H1 (cell line): ENCODE data around the gene ARID4B. TPM values are rescaled to one million over a fixed set of nuclear protein-coding genes. Genes with fewer than 3 reads are reported as not detected.

ENCODE experiments used
- CTCF ChIA-PET: fragments of 300-600 bp; sonication (Branson Sonifier 250); formaldehyde crosslinking; loops from one replicate; lab custom pipeline; 2021; ENCODE audit not compliant: partially characterized antibody; lab: Charles Lee
- POLR2A ChIA-PET: fragments of 300-600 bp; sonication (Branson Sonifier 250); formaldehyde crosslinking; loops from one replicate; lab custom pipeline; 2021; ENCODE audit warnings: inconsistent platforms; ENCODE audit not compliant: partially characterized antibody; lab: Charles Lee
- DNase-seq, 2 experiments: peaks; one replicate each; pipeline versions ENCODE4 v3.0.0 to v3.0.0-alpha.2; 2010 to 2022; ENCODE audit warnings: low spot score in 2 of 2, low read depth in 1 of 2, mixed read lengths in 1 of 2
- FAIRE-seq: peaks from 2 replicates; lab custom pipeline; 2011; peaks lifted over from hg19 to GRCh38; lab: Jason Lieb, UNC
- H2AFZ ChIP-seq: 2 replicates; pipeline ENCODE4 v1.8.1; 2012; ENCODE audit warnings: low read length, inconsistent platforms
- H2AK5ac ChIP-seq: 2 replicates; pipeline ENCODE4 v1.6.1; 2013; ENCODE audit warnings: low read depth, low read length
- H2BK120ac ChIP-seq: replicated peaks from 2 replicates; pipeline ENCODE3; 2013; ENCODE audit warnings: low read depth, low read length, inconsistent platforms
- H2BK12ac ChIP-seq: 2 replicates; pipeline ENCODE4 v1.6.1; 2013; ENCODE audit warnings: low read depth, low read length
- H2BK15ac ChIP-seq: 2 replicates; pipeline ENCODE4 v1.6.1; 2013; ENCODE audit warnings: low read length
- H2BK20ac ChIP-seq: 2 replicates; pipeline ENCODE4 v1.6.1; 2013; ENCODE audit warnings: low read length
- H2BK5ac ChIP-seq: 2 replicates; pipeline ENCODE4 v1.6.1; 2013; ENCODE audit warnings: low read depth, low read length
- H3K14ac ChIP-seq: 2 replicates; pipeline ENCODE4 v1.6.1; 2013; ENCODE audit warnings: inconsistent platforms; ENCODE audit not compliant: insufficient read length
- H3K18ac ChIP-seq: 2 replicates; pipeline ENCODE4 v1.6.1; 2013; ENCODE audit warnings: low read length; ENCODE audit errors: extremely low read depth
- H3K23ac ChIP-seq: 2 replicates; pipeline ENCODE4 v1.6.1; 2013; ENCODE audit warnings: inconsistent platforms; ENCODE audit not compliant: insufficient read length
- H3K23me2 ChIP-seq: 2 replicates; pipeline ENCODE4 v1.6.1; 2013; ENCODE audit warnings: low read depth, low read length
- H3K27ac ChIP-seq: 2 replicates; pipeline ENCODE4 v1.6.1; 2011; ENCODE audit warnings: low read depth, low read length, inconsistent platforms
- H3K27me3 ChIP-seq, 4 experiments: replicated peaks in 1 of 4; 1 replicate in 1 of 4; 2 replicates in 3 of 4; pipeline versions ENCODE4 v1.6.1 to v1.8.1; 2011 to 2013; ENCODE audit warnings: low read length in 3 of 4, mild to moderate bottlenecking in 3 of 4, inconsistent platforms in 2 of 4, mixed read lengths in 2 of 4, moderate library complexity in 1 of 4; ENCODE audit not compliant: control insufficient read depth in 3 of 4, insufficient read depth in 3 of 4; ENCODE audit errors: extremely low read depth in 1 of 4
- H3K36me3 ChIP-seq, 4 experiments: 2 replicates each; pipeline versions ENCODE4 v1.6.1 to v1.8.1; 2011 to 2013; ENCODE audit warnings: mild to moderate bottlenecking in 4 of 4, low read length in 3 of 4, moderate library complexity in 2 of 4, control low read depth in 1 of 4, inconsistent platforms in 1 of 4; ENCODE audit not compliant: insufficient read depth in 4 of 4, control insufficient read depth in 2 of 4
- H3K4ac ChIP-seq: replicated peaks from 2 replicates; pipeline ENCODE3; 2013; ENCODE audit warnings: low read length, low read depth, mixed read lengths, inconsistent platforms; ENCODE audit not compliant: insufficient read length
- H3K4me1 ChIP-seq, 4 experiments: replicated peaks in 1 of 4; 1 replicate in 1 of 4; 2 replicates in 3 of 4; pipeline versions ENCODE4 v1.6.1 to v1.8.1; 2011 to 2013; ENCODE audit warnings: low read length in 3 of 4, inconsistent platforms in 2 of 4, mixed read lengths in 1 of 4; ENCODE audit not compliant: insufficient read depth in 4 of 4, control insufficient read depth in 3 of 4
- H3K4me2 ChIP-seq, 2 experiments: 2 replicates each; pipeline versions ENCODE4 v1.6.1 to v1.8.1; 2011 to 2013; ENCODE audit warnings: low read depth in 2 of 2, low read length in 2 of 2, control low read depth in 1 of 2, inconsistent platforms in 1 of 2, mild to moderate bottlenecking in 1 of 2; ENCODE audit not compliant: insufficient read depth in 1 of 2
- H3K4me3 ChIP-seq, 4 experiments: fragments of 200-600, 300-600 bp in 1 of 4; sonication (generic), shearing (Covaris generic), sonication (Bioruptor Twin) in 1 of 4; 2 replicates each; pipeline versions ENCODE4 v1.5.1 to v1.8.1; 2011 to 2016; ENCODE audit warnings: low read length in 4 of 4, low read depth in 3 of 4, control low read depth in 2 of 4, inconsistent platforms in 2 of 4, mild to moderate bottlenecking in 2 of 4, mixed read lengths in 1 of 4, moderate library complexity in 1 of 4; ENCODE audit not compliant: insufficient read depth in 2 of 4; ENCODE audit errors: extremely low read depth in 1 of 4
- H3K56ac ChIP-seq: replicated peaks from 2 replicates; pipeline ENCODE3; 2013; ENCODE audit warnings: low read depth, mild to moderate bottlenecking, mixed read lengths, low read length, inconsistent platforms; ENCODE audit not compliant: insufficient read length
- H3K79me1 ChIP-seq: 2 replicates; pipeline ENCODE4 v1.6.1; 2013; ENCODE audit warnings: low read depth, low read length, control low read depth
- H3K79me2 ChIP-seq, 2 experiments: 2 replicates each; pipeline versions ENCODE4 v1.6.1 to v1.8.1; 2012 to 2013; ENCODE audit warnings: low read length in 2 of 2, mild to moderate bottlenecking in 2 of 2, inconsistent platforms in 1 of 2; ENCODE audit not compliant: insufficient read depth in 2 of 2, control insufficient read depth in 1 of 2
- H3K9ac ChIP-seq, 4 experiments: replicated peaks in 1 of 4; 1 replicate in 1 of 4; 2 replicates in 3 of 4; pipeline versions ENCODE4 v1.6.1 to v1.8.1; 2011 to 2013; ENCODE audit warnings: low read depth in 3 of 4, low read length in 3 of 4, control low read depth in 2 of 4, mild to moderate bottlenecking in 2 of 4, moderate library complexity in 2 of 4, inconsistent platforms in 1 of 4; ENCODE audit errors: extremely low read depth in 1 of 4
- H3K9me3 ChIP-seq, 2 experiments: 2 replicates each; pipeline versions ENCODE4 v1.6.1 to v1.8.1; 2012 to 2013; ENCODE audit warnings: mild to moderate bottlenecking in 2 of 2, moderate library complexity in 2 of 2, control low read depth in 1 of 2, inconsistent platforms in 1 of 2, low read depth in 1 of 2, low read length in 1 of 2, mixed read lengths in 1 of 2; ENCODE audit not compliant: insufficient read depth in 2 of 2
- H4K20me1 ChIP-seq, 2 experiments: replicated peaks in 1 of 2; 2 replicates each; pipeline versions ENCODE3 to v1.8.1; 2011 to 2013; ENCODE audit warnings: inconsistent platforms in 2 of 2, low read length in 2 of 2, mild to moderate bottlenecking in 1 of 2; ENCODE audit not compliant: insufficient read depth in 2 of 2, control insufficient read depth in 1 of 2
- H4K5ac ChIP-seq: 2 replicates; pipeline ENCODE4 v1.6.1; 2013; ENCODE audit warnings: low read length, low read depth, mixed read lengths, inconsistent platforms; ENCODE audit not compliant: insufficient read length
- H4K8ac ChIP-seq: 2 replicates; pipeline ENCODE4 v1.8.0; 2013; ENCODE audit warnings: mild to moderate bottlenecking, moderate library complexity, low read length, inconsistent platforms; ENCODE audit not compliant: insufficient read depth; ENCODE audit errors: extremely low read depth
- H4K91ac ChIP-seq: replicated peaks from 2 replicates; pipeline ENCODE3; 2013; ENCODE audit warnings: low read length, mixed read lengths, inconsistent platforms; ENCODE audit not compliant: insufficient read length
- CEBPB ChIP-seq: IDR thresholded peaks from 2 replicates; pipeline ENCODE4 v1.6.1; 2012; ENCODE audit warnings: low read depth, low read length
- GABPA ChIP-seq: IDR thresholded peaks from 2 replicates; pipeline ENCODE4 v1.6.1; 2011; ENCODE audit warnings: mild to moderate bottlenecking, low read length, moderate library complexity, borderline replicate concordance; ENCODE audit not compliant: insufficient read depth
- HDAC6 ChIP-seq: IDR thresholded peaks from one replicate; pipeline ENCODE4 v1.7.1; 2012; ENCODE audit warnings: low read depth, mild to moderate bottlenecking, inconsistent platforms, low read length, moderate library complexity
- MAX ChIP-seq: IDR thresholded peaks from 2 replicates; pipeline ENCODE4 v1.6.1; 2012; ENCODE audit warnings: inconsistent platforms
- SIRT6 ChIP-seq: IDR thresholded peaks from one replicate; pipeline ENCODE4 v1.7.1; 2012; ENCODE audit warnings: low read length, inconsistent platforms
- SIX5 ChIP-seq: IDR thresholded peaks from 2 replicates; pipeline ENCODE4 v1.6.1; 2011; ENCODE audit warnings: mild to moderate bottlenecking, low read depth, low read length
- TAF1 ChIP-seq: IDR thresholded peaks from 2 replicates; pipeline ENCODE4 v1.6.1; 2011; ENCODE audit warnings: mild to moderate bottlenecking, low read depth, low read length
- ZNF274 ChIP-seq: IDR thresholded peaks from 2 replicates; pipeline ENCODE4 v1.7.0; 2012; ENCODE audit warnings: low read length, borderline replicate concordance; ENCODE audit errors: extremely low read depth
- WGBS, 2 experiments: shearing (Covaris generic) in 1 of 2; methylation state at CpG; one replicate each; pipeline versions ENCODE4 v1.1.6 to v1.1.7; 2013 to 2015; ENCODE audit warnings: low lambda C conversion rate in 2 of 2, mixed read lengths in 2 of 2, inconsistent platforms in 1 of 2, low coverage in 1 of 2, missing lambda C conversion rate in 1 of 2; ENCODE audit not compliant: insufficient replicate concordance in 2 of 2, insufficient coverage in 1 of 2, insufficient read length in 1 of 2; ENCODE audit errors: extremely low coverage in 1 of 2, missing lambda C conversion rate in 1 of 2; 5-methylcytosine and 5-hydroxymethylcytosine counted together
- polyA plus RNA-seq, 7 experiments: library from polyadenylated mRNA; depleted of rRNA in 3 of 7; stranded (reverse) in 5 of 7; unstranded in 2 of 7; fragments of >200 nt in 5 of 7; fragments of 200-250 nt in 2 of 7; gene quantifications; 1 replicate in 5 of 7; 2 replicates in 1 of 7; 4 replicates in 1 of 7; pipeline versions ENCODE4 v1.2.1 to v1.2.3, GENCODE V29; 2011 to 2013; ENCODE audit warnings: missing spikeins in 2 of 7, mixed read lengths in 2 of 7
- total RNA-seq: library from RNA; stranded (reverse); fragmentation: NEBNext Ultra II Directional; extraction: Animal tissue kit (Norgen Biotek cat#: 25700); gene quantifications from 2 replicates; pipeline ENCODE4 v1.2.1, GENCODE V29; 2021
- TF ChIP-seq, protein P1 (sequence below), 3 experiments: IDR thresholded peaks; 1 replicate in 2 of 3; 2 replicates in 1 of 3; pipeline versions ENCODE4 v1.5.1 to v1.6.1; 2011; ENCODE audit warnings: low read length in 3 of 3, mild to moderate bottlenecking in 3 of 3, inconsistent platforms in 2 of 3, low read depth in 1 of 3, moderate library complexity in 1 of 3; ENCODE audit not compliant: insufficient read depth in 1 of 3; ENCODE audit errors: control extremely low read depth in 1 of 3

ARID4B gene
- total and polyA plus RNA-seq, 2 of the 8 experiments (the other 6 are each of a cell fraction or from before 2014, with no cell fraction given): 5.1 to 28.8 TPM

DNA sequence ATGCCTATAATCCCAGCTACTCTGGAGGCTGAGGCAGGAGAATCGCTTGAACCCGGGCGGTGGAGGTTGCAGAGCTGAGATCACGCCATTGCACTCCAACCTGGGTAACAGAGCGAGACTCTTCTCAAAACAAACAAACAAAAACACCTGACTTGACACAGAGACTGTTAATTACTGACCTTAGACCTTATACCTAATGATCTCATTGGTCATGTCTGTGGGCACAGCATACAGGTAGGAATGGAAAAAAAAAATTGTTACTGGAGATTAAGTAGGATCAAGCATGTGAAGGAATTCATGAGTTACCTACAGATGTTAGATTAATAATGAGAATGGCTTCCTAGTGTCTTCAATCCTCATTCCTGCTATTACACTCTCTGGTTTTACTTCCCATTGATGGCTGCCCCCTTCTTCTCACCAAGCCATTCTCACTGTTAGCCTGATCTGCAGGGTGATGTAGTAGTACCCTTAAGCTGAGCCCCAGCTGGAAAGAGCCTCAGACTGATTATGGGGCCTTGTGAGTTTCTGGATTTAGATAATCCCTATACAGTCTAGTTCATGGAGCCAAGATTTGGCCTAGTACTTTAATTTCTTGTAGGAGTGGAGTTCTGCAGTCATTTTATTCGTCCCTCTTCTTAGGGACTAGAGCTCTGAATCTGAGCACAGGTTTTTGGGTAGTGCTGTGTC lies 48.1 kb upstream of the ARID4B start:
- DNase-seq (no peak), FAIRE-seq (no peak)
- Histone ChIP-seq H4K8ac (no peak overlapping the region), H2AFZ (no peak overlapping the region), H3K23ac (no peak overlapping the region), H4K20me1 (peaks cover 0 to 2% of the 10 kb centered on the region in 2 experiments), H4K5ac (no peak overlapping the region), H3K79me2 (peaks cover 0 to 10% of the 10 kb centered on the region in 2 experiments; a peak in 1 of 4 replicates), H3K36me3 (peaks cover 0 to 13% (median 9%) of the 10 kb centered on the region in 4 experiments; a peak in 5 of 8 replicates), H3K9me3 (no peaks in the 10 kb centered on the region), H3K4me3 (no peak overlapping the region), H2AK5ac (no peak overlapping the region), H3K4me2 (no peak overlapping the region), H3K23me2 (no peaks in the 10 kb centered on the region), H3K4me1 (no peaks in the 10 kb centered on the region), H4K91ac (no peak overlapping the region), H2BK120ac (no peak overlapping the region), H2BK12ac (no peak overlapping the region), H2BK5ac (no peak overlapping the region), H3K79me1 (no peaks in the 10 kb centered on the region), H3K9ac (no peak overlapping the region), H3K4ac (no peak overlapping the region), H3K27ac (no peak overlapping the region), H3K18ac (no peak overlapping the region), H2BK15ac (no peak overlapping the region), H3K27me3 (no peaks in the 10 kb centered on the region), H2BK20ac (no peak overlapping the region), H3K56ac (no peak overlapping the region), H3K14ac (no peak overlapping the region)
- POLR2A ChIA-PET: interaction anchor here (2.2 to 2.4 kb wide), 2 partner anchors 8 to 47 kb away, joined by 6 to 10 read pairs; partner anchors contain the start of genes GGPS1 and TBCE
- CTCF ChIA-PET: interaction anchor here (0.6 to 1.6 kb wide), 3 partner anchors 9 to 292 kb away, joined by 3 to 5 read pairs (median 4); partner anchors contain the start of gene TBCE
- no peak for TF ChIP-seq SIRT6
- TF ChIP-seq MAX: no peak
- no peak for TF ChIP-seq HDAC6
- TF ChIP-seq, protein P1, sequence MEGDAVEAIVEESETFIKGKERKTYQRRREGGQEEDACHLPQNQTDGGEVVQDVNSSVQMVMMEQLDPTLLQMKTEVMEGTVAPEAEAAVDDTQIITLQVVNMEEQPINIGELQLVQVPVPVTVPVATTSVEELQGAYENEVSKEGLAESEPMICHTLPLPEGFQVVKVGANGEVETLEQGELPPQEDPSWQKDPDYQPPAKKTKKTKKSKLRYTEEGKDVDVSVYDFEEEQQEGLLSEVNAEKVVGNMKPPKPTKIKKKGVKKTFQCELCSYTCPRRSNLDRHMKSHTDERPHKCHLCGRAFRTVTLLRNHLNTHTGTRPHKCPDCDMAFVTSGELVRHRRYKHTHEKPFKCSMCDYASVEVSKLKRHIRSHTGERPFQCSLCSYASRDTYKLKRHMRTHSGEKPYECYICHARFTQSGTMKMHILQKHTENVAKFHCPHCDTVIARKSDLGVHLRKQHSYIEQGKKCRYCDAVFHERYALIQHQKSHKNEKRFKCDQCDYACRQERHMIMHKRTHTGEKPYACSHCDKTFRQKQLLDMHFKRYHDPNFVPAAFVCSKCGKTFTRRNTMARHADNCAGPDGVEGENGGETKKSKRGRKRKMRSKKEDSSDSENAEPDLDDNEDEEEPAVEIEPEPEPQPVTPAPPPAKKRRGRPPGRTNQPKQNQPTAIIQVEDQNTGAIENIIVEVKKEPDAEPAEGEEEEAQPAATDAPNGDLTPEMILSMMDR (IDR thresholded peaks at IDR 0.05; ENCODE audit: control extremely low read depth in 1 of 3, insufficient read depth in 1 of 3, low read depth in 1 of 3, low read length in 3 of 3): no peak
- no peak for TF ChIP-seq ZNF274
- TF ChIP-seq CEBPB: no peak
- TF ChIP-seq SIX5: no peak
- no peak for TF ChIP-seq GABPA
- no peak for TF ChIP-seq TAF1
- 96% methylated on average over 6 of the region's 6 CpGs; no CpG with 5 or more reads in 1 of the 2 experiments for WGBS, 2 experiments
